GM06990 (cell line): Measurements from ENCODE around the gene TPCN2.

Experiments used
- DNase-seq: peaks from one replicate; pipeline ENCODE4 v3.0.0-alpha.2; 2011; ENCODE audit not compliant: insufficient read length; ENCODE audit errors: extremely low read depth
- H3K27me3 ChIP-seq: replicated peaks from 2 replicates; pipeline ENCODE4 v1.6.0; 2011; ENCODE audit warnings: low read length; ENCODE audit not compliant: control insufficient read depth, insufficient read depth
- H3K36me3 ChIP-seq: 2 replicates; pipeline ENCODE4 v1.5.1; 2011; ENCODE audit warnings: low read length; ENCODE audit not compliant: control insufficient read depth, insufficient read depth
- H3K4me3 ChIP-seq: replicated peaks from 2 replicates; pipeline ENCODE4 v1.5.1; 2011; ENCODE audit warnings: low read depth, mild to moderate bottlenecking, control low read depth, low read length
- TF ChIP-seq, protein P1 (sequence below): IDR thresholded peaks from 2 replicates; pipeline ENCODE4 v1.5.1; 2011; ENCODE audit warnings: low read length, control low read depth, mild to moderate bottlenecking, inconsistent platforms; ENCODE audit not compliant: insufficient read depth, poor library complexity, severe bottlenecking

The TPCN2 gene

DNA sequence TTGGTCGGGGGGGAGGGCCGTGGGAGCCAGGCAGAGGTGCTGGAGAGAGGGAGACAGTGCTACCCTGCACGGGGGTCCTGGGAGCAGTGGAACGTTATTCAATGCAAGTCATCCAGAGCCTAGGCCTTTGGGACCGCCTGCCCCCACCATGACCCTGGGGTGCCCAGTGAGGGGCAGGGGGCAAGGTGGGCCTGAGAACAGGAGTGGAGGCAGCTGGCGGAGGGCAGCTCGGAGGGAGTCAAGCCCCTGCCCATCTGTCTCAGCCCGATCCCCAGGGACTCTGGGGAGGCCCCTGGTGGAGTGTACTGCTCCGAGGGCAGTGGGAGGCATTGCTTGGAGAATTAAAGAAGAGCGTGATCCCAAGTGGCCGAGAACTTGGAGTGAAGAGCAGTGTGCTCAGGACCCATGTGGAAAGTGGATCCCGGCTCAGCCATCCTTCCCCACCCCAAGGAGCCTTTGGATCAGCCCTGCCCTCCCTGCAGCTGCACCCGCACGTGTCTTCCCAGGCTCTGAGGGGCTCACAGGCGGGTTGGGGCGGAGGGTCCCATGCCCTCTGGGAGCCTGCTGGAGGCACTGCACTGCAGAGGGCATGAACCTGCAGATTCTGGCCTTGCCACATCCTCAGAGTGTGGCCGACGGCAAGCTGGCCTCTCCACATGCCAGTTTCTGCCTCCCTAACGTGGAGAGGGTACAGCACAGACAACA lies 73.0 kb downstream of the TPCN2 start:
- no peaks in the 10 kb centered on the region for H3K36me3 ChIP-seq
- H3K4me3 ChIP-seq = no peak overlapping the region
- no peak for DNase-seq
- TF ChIP-seq, protein P1, sequence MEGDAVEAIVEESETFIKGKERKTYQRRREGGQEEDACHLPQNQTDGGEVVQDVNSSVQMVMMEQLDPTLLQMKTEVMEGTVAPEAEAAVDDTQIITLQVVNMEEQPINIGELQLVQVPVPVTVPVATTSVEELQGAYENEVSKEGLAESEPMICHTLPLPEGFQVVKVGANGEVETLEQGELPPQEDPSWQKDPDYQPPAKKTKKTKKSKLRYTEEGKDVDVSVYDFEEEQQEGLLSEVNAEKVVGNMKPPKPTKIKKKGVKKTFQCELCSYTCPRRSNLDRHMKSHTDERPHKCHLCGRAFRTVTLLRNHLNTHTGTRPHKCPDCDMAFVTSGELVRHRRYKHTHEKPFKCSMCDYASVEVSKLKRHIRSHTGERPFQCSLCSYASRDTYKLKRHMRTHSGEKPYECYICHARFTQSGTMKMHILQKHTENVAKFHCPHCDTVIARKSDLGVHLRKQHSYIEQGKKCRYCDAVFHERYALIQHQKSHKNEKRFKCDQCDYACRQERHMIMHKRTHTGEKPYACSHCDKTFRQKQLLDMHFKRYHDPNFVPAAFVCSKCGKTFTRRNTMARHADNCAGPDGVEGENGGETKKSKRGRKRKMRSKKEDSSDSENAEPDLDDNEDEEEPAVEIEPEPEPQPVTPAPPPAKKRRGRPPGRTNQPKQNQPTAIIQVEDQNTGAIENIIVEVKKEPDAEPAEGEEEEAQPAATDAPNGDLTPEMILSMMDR = no peak
- H3K27me3 ChIP-seq = no peaks in the 10 kb centered on the region

DNA sequence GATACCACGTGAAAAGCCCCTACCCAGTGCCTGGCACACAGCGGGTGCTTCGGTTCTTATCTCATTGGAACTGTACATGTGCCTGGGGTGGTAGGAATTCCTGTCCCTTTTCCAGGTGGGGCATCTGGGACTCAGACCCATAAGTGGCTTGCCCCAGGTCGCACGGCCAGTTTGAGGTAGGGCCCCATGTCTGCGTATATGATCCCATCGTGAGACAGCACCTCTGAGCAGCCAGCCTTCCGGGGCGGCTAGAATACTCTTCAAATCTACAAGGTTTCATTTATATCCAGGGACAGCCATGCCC lies 73.5 kb downstream of the TPCN2 start:
- Histone ChIP-seq H3K4me3 (no peak overlapping the region), H3K36me3 (no peaks in the 10 kb centered on the region), H3K27me3 (no peaks in the 10 kb centered on the region)
- TF ChIP-seq, protein P1 = no peak
- no peak for DNase-seq

DNA sequence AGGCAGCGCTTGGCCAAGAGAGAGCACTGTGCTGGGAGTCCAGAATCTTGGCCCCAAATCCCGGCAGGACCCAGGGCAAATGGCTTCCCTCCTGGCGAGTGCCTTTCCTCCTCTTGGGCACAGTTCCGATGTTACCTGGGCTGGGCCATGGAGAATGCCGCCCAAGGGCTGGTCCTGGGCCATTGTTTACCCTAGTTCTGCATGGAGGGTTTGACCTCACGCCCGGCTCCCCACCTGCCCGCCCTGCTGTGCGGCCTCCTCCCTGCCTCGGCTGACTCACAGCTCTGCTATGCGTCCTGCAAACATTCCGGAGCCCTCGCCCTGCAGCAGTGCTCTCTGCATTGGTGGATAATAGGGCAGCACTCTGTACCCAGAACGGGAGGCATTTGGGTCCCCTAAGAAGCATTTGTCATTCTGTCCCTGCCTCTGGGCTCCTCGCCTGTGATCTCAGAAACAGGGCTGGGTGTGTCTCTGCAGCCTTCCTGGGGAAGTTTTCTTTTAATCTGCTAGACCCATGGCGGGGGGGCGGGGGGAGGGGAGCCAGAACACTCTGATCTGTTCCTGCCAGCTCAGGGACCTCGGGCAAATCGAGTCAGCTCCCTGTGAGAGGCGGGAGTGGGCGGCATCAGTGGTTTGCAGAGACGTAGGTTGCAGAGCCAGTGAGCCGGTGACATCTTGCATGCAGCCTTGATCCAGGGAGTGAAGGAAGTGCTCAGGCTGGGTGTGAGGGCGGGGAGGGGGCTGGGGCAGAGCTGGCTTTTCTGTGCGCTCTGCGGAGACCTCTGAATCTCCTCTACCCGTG lies 74.1 kb downstream of the TPCN2 start:
- DNase-seq = peak; percentile 53
- H3K27me3 ChIP-seq = no peaks in the 10 kb centered on the region
- no peaks in the 10 kb centered on the region for H3K36me3 ChIP-seq
- TF ChIP-seq, protein P1 = no peak
- H3K4me3 ChIP-seq = no peak overlapping the region; the same call in 1 of the 2 replicates

DNA sequence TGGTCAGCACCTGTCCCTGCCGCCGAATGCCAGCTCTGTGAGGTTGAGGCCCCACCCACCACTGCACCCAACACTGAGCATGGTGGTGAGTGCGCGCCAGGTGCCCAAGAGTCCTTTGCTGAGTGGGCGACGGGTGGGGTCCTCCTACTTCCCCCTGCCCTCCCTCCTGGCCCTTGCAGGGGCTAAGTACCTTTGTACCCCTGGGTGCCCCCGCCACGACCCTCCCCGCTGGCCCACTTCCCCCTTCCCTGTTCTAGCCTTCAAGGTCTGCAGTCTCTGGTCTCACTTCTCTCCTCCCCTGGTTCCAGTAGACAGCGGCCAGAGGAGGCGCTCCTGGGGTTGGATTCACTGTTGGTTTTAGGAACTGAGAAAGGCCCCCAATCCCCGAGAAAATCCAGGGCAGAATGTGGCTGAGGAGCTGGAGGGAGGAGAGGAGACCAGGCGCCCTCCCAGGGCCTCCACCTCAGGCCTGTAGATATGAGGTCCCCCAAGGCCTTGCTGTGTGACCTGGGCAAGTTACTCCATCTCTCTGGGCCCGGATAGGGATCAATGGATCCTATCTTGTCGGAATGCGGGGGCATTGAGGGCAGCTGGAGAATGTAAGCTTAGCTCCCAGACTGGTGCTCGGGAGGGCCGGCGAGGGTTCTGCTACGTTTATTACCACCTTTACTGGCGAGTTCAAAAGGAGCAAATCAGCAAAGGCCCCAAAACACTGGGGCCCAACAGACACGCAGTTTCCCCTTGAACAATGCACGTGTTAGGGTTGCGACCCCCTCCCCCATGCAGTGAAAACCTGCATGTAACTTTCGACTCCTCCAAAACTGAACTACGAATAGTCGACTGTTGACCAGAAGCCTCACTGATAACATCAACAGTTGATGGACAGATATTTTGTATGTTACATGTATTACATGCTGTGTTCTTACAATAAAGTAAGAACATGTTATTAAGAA lies 75.1 kb downstream of the TPCN2 start:
- no peaks in the 10 kb centered on the region for H3K27me3 ChIP-seq
- no peaks in the 10 kb centered on the region for H3K36me3 ChIP-seq
- H3K4me3 ChIP-seq = no peak overlapping the region
- TF ChIP-seq, protein P1 = peak; percentile 38
- peak; percentile 37 for DNase-seq

DNA sequence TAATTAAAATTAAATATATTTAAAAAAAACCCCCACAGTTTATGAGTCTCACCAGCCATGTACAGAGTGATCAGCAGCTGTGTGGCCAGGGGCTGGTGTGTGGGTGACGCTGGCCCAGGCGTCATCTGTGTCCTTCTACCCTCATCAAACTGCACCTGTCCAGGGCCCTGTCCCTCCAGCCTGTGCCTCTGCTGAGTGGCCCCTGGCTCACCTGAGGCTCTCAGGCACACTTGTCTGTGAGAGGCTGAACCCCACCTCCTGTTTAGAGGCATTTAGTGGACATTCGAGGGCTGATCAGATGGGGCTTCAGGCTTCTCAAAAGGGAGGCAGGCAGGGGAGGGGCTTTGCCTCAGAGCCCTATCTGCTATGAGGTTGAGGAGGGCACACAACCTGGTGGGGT lies 77.1 kb downstream of the TPCN2 start:
- DNase-seq = no peak
- no peak overlapping the region for H3K4me3 ChIP-seq
- TF ChIP-seq, protein P1 = no peak
- no peaks in the 10 kb centered on the region for H3K27me3 ChIP-seq
- H3K36me3 ChIP-seq = no peaks in the 10 kb centered on the region
